ENCODE results near the gene RAD51B. TPM values are rescaled to one million over a fixed set of nuclear protein-coding genes. Genes with fewer than 3 reads are reported as not detected.

RAD51B gene
- polyA plus RNA-seq, 3 donors: 3.6 to 11.6 (median 9.4) TPM

DNA sequence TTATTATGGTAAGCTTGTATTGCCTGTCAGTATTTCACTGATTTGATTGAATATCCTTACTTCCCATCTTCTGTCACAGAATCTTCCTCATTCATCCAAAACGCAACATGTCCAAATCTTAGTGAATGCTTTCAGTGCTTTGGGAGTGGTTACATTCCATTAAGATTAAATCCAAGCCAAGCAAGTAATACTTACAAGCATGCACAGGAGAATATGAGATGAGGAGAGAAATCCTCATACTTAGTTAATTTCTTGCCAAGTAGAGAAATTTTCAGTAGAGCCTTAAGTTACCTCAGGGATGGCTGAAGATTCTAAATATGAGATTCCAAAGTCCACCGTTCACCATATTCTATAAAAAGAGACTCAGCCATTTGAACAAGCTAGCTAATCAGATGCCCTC lies 316.0 kb downstream of the RAD51B start:
- TF ChIP-seq CTCF (IDR thresholded peaks at IDR 0.05): no peak
- intact Hi-C loops (cut with micrococcal nuclease): no loop called here
- Histone ChIP-seq H3K27me3 (ENCODE audit: control insufficient read depth in 2 of 2, insufficient read depth in 2 of 2, low read length in 2 of 2) (no peaks in the 10 kb centered on the region), H2AFZ (ENCODE audit: insufficient read depth, low read depth, low read length, poor library complexity, severe bottlenecking) (no peak overlapping the region), H3K4me2 (replicated peaks; ENCODE audit: extremely low read depth, low read length, poor library complexity, severe bottlenecking) (no peak overlapping the region), H4K20me1 (ENCODE audit: insufficient read depth, low read length) (no peaks in the 10 kb centered on the region), H3K9ac (ENCODE audit: insufficient read depth, low read length, poor library complexity, severe bottlenecking) (no peak overlapping the region), H3K36me3 (replicated peaks in 1 of 2; ENCODE audit: control insufficient read depth in 1 of 2, insufficient read depth in 2 of 2, low read length in 2 of 2) (no peaks in the 10 kb centered on the region), H3K9me3 (replicated peaks in 1 of 2; ENCODE audit: control insufficient read depth in 1 of 2, insufficient read depth in 1 of 2, low read length in 2 of 2) (no peaks in the 10 kb centered on the region), H3K4me3 (replicated peaks in 1 of 3; ENCODE audit: low read depth in 2 of 3, low read length in 3 of 3) (no peak overlapping the region), H3K79me2 (ENCODE audit: insufficient read depth, low read length) (no peaks in the 10 kb centered on the region), H3K4me1 (ENCODE audit: control insufficient read depth in 1 of 2, insufficient read depth in 2 of 2, low read length in 2 of 2) (no peaks in the 10 kb centered on the region), H3K27ac (ENCODE audit: low read depth in 1 of 2, low read length in 2 of 2) (no peak overlapping the region)
- Mint-ChIP-seq H3K36me3 (no peaks in the 10 kb centered on the region), H3K4me1 (peaks cover 2% of the 10 kb centered on the region), H3K27me3 (ENCODE audit: low read depth in 3 of 3) (no peaks in the 10 kb centered on the region), H3K4me3 (no peak overlapping the region), H3K9me3 (peaks cover 0 to 1% (median 0%) of the 10 kb centered on the region in 7 donors), H3K27ac (no peak overlapping the region)
- WGBS (ENCODE audit: insufficient coverage): no CpG with 5 or more reads among the region's 2 CpGs
- no peak for DNase-seq

DNA sequence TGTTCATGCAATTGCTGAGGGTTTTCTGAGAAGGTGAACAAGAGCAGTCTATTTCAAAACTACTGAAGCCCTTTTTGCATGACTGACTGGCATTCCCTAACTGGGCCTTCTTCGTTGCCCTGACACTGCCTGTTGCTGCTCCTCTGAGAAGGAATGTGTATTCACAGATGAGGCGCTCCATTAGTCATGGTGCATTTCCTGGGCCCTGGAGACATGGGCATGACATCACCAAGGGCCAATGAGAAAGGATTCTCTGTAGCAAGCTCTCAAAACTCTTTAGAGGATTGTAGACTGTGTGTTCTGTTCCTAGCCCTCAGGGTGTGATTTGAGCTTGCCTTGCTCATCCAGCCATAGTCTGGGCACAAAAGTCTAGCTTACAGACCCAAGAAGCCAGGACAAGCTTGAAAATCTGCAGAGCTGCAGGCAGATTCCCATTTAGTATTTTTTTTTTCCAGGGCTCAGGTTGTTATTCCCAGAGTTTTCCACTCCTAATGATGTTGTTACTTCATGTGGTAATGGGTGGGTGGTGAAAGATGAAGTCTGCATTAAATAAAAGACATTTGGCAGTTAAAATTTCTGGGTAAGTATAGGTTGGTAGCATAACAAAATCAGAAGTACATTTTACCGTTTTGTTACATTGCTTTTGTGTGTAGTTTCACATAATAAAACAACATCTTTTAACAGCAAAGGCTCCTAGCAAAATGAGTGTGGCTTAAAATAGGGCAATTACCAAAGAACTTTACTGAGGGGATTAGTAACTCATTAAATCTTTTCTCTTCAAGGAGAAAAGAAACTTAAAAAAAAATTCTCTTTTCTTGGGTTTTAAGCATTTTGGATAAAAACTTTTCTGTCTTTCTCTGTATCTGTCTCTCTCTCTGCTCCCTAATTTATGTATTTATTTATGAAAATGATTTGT lies 318.4 kb downstream of the RAD51B start:
- peak; percentile 4 to 38 (median 6) for DNase-seq
- Histone ChIP-seq H3K36me3 (replicated peaks in 1 of 2; ENCODE audit: control insufficient read depth in 1 of 2, insufficient read depth in 2 of 2, low read length in 2 of 2) (no peaks in the 10 kb centered on the region), H2AFZ (ENCODE audit: insufficient read depth, low read depth, low read length, poor library complexity, severe bottlenecking) (no peak overlapping the region), H3K9ac (ENCODE audit: insufficient read depth, low read length, poor library complexity, severe bottlenecking) (no peak overlapping the region), H3K4me1 (ENCODE audit: control insufficient read depth in 1 of 2, insufficient read depth in 2 of 2, low read length in 2 of 2) (no peaks in the 10 kb centered on the region), H3K4me3 (replicated peaks in 1 of 3; ENCODE audit: low read depth in 2 of 3, low read length in 3 of 3) (no peak overlapping the region), H4K20me1 (ENCODE audit: insufficient read depth, low read length) (no peaks in the 10 kb centered on the region), H3K9me3 (replicated peaks in 1 of 2; ENCODE audit: control insufficient read depth in 1 of 2, insufficient read depth in 1 of 2, low read length in 2 of 2) (no peaks in the 10 kb centered on the region), H3K27me3 (ENCODE audit: control insufficient read depth in 2 of 2, insufficient read depth in 2 of 2, low read length in 2 of 2) (no peaks in the 10 kb centered on the region), H3K79me2 (ENCODE audit: insufficient read depth, low read length) (no peaks in the 10 kb centered on the region), H3K4me2 (replicated peaks; ENCODE audit: extremely low read depth, low read length, poor library complexity, severe bottlenecking) (no peak overlapping the region), H3K27ac (ENCODE audit: low read depth in 1 of 2, low read length in 2 of 2) (no peak overlapping the region)
- H3K27me3 Mint-ChIP-seq (ENCODE audit: low read depth in 3 of 3): no peaks in the 10 kb centered on the region
- TF ChIP-seq CTCF (IDR thresholded peaks at IDR 0.05): no peak
- intact Hi-C loops (cut with micrococcal nuclease): no loop called here
- peak overlapping the region in 1 of 7 donors; percentile 18 for H3K27ac Mint-ChIP-seq
- H3K4me3 Mint-ChIP-seq: peak overlapping the region in 1 of 2 donors; percentile 45
- WGBS (ENCODE audit: insufficient coverage): 78% methylated on average over 2 of the region's 3 CpGs
- no peaks in the 10 kb centered on the region for H3K36me3 Mint-ChIP-seq
- peaks cover 0 to 1% (median 0%) of the 10 kb centered on the region in 7 donors for H3K9me3 Mint-ChIP-seq
- peaks cover 2% of the 10 kb centered on the region for H3K4me1 Mint-ChIP-seq
